Measurements from ENCODE around the gene TMEM178B.

Gene TMEM178B

DNA sequence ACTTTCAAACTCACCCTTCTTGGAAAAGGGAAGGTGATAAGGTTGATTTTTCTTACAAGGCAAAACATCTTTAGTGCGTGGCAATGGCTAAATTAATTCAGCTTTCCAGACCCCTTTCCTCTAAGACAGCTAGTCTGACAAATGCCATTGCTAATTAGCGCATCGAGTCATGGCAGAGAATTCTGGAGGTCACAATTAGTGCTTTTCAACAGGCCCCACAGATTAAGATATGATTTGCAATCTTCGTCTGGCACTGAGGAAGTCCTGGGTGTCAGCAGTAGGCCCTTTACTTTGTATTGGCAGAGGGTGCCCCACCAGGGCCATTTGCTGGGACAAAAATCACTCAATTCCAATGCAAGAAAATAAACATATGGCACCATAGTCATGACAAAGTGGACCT lies 288.1 kb downstream of the TMEM178B start:
- Histone ChIP-seq H3K27ac (no peak overlapping the region), H3K4me1 (ENCODE audit: low read depth, poor library complexity, severe bottlenecking) (no peaks in the 10 kb centered on the region), H3K36me3 (ENCODE audit: insufficient read depth) (no peaks in the 10 kb centered on the region), H3K9ac (no peak overlapping the region), H3K4me2 (no peak overlapping the region), H3K79me2 (ENCODE audit: insufficient read depth, low read depth) (no peaks in the 10 kb centered on the region), H3K4me3 (IDR thresholded peaks at IDR 0.05; ENCODE audit: insufficient read depth, low read depth, low read length) (no peak overlapping the region), H3K27me3 (ENCODE audit: insufficient read depth, low read depth) (no peaks in the 10 kb centered on the region), H4K20me1 (ENCODE audit: insufficient read depth) (no peaks in the 10 kb centered on the region), H2AFZ (ENCODE audit: low read depth) (no peak overlapping the region)
- TF ChIP-seq, protein P1, sequence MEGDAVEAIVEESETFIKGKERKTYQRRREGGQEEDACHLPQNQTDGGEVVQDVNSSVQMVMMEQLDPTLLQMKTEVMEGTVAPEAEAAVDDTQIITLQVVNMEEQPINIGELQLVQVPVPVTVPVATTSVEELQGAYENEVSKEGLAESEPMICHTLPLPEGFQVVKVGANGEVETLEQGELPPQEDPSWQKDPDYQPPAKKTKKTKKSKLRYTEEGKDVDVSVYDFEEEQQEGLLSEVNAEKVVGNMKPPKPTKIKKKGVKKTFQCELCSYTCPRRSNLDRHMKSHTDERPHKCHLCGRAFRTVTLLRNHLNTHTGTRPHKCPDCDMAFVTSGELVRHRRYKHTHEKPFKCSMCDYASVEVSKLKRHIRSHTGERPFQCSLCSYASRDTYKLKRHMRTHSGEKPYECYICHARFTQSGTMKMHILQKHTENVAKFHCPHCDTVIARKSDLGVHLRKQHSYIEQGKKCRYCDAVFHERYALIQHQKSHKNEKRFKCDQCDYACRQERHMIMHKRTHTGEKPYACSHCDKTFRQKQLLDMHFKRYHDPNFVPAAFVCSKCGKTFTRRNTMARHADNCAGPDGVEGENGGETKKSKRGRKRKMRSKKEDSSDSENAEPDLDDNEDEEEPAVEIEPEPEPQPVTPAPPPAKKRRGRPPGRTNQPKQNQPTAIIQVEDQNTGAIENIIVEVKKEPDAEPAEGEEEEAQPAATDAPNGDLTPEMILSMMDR (conservative IDR thresholded peaks at IDR 0.05; ENCODE audit: low read depth, low read length) = no peak

DNA sequence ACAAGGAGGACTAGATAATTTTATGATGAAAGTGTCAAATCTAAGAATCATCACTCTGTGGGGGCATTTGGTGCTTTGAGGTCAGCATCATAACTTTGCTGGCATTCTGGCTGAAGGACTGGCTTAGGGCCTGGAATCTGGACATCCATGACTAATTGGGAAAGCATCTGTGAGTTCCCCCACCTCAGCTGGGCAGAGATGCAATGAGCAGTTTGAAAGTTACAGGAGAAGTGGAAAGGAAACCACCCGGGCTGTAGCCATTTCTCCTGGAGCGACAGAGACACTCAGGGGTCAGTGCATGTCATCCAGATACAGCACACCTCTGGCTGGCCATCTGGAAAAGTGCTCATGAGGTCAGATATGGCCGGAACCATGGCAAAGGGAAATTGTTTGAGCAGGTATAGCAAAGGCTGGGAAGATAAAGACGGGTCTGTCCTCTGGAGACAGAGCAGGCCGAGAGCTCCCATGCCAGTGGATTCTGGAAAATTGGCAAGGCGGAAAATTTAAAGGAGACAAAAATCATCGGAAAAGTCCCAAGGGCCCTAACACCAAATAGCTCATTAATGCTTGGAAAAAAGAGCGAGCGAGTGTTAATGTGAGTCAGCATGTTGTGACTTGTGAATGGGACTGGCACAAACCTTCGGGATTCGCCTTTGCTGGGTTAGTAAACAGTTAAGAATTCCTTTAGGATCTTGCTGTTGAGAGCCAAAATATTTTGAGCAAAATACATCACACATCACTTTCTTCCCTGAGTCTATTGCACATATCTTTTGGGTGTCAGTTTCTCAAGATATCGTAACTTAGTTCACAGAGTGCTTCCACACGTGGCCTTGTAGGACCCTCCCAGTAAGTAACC lies 288.9 kb downstream of the TMEM178B start:
- H3K4me2 ChIP-seq = no peak overlapping the region
- TF ChIP-seq, protein P1 (conservative IDR thresholded peaks at IDR 0.05; ENCODE audit: low read depth, low read length) = no peak
- no peak overlapping the region for H2AFZ ChIP-seq (ENCODE audit: low read depth)

DNA sequence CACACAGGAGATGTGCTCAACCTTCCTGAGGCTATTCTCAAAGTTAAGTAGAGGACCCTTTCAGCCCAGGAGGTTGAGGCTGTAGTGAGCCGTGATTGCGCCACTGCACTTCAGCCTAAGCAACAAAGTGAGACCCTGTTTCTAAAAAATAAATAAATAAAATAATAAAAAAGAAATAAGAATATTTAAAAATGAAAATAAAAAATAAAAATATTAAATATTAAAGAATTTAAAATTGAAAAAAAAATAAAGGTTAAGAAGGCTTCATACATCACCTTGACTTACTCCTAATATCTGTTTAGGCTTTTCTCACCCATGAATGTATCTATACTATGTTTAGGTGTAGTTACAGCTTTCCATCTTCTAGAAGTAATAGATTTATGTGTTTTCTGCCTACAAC lies 289.9 kb downstream of the TMEM178B start:
- Histone ChIP-seq H3K27ac (no peak overlapping the region), H3K4me2 (no peak overlapping the region), H4K20me1 (ENCODE audit: insufficient read depth) (no peaks in the 10 kb centered on the region), H3K9ac (no peak overlapping the region), H3K4me3 (IDR thresholded peaks at IDR 0.05; ENCODE audit: insufficient read depth, low read depth, low read length) (no peak overlapping the region), H2AFZ (ENCODE audit: low read depth) (no peak overlapping the region), H3K79me2 (ENCODE audit: insufficient read depth, low read depth) (no peaks in the 10 kb centered on the region), H3K36me3 (ENCODE audit: insufficient read depth) (no peaks in the 10 kb centered on the region), H3K27me3 (ENCODE audit: insufficient read depth, low read depth) (no peaks in the 10 kb centered on the region), H3K4me1 (ENCODE audit: low read depth, poor library complexity, severe bottlenecking) (no peaks in the 10 kb centered on the region)
- TF ChIP-seq, protein P1 (conservative IDR thresholded peaks at IDR 0.05; ENCODE audit: low read depth, low read length) = no peak

More for the DNA sequence above, 288.9 kb downstream of the TMEM178B start:
- Histone ChIP-seq H3K4me1 (ENCODE audit: low read depth, poor library complexity, severe bottlenecking) (no peaks in the 10 kb centered on the region), H3K4me3 (IDR thresholded peaks at IDR 0.05; ENCODE audit: insufficient read depth, low read depth, low read length) (no peak overlapping the region), H3K27ac (no peak overlapping the region), H3K36me3 (ENCODE audit: insufficient read depth) (no peaks in the 10 kb centered on the region), H3K27me3 (ENCODE audit: insufficient read depth, low read depth) (no peaks in the 10 kb centered on the region), H3K79me2 (ENCODE audit: insufficient read depth, low read depth) (no peaks in the 10 kb centered on the region), H4K20me1 (ENCODE audit: insufficient read depth) (no peaks in the 10 kb centered on the region), H3K9ac (no peak overlapping the region)

DNA sequence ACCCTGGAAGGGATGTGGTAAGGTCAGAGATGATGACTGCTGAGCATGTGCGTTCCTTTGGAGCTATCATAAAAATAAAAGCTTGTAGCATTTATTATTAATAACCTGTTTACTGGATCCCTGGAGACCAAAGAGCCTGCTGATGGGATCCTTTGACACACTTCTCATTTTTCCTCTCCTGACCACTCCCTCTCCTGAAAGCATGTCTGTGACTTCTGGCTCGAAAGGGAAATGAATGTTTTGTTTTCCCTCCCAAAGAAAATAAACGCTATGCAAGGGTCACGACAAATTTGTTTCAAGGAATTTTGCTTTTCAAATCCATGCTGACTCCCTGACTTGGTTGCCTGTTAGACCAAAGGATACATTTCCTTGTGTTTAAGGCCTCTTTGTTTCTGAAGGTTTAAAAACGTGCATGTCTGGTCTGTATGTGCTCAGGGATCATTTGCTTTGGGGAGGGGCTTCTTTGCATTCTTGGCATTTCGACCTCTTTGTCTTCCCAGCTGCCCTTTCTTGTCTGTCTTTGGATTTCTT lies 292.3 kb downstream of the TMEM178B start:
- no peak overlapping the region for H3K4me2 ChIP-seq
- TF ChIP-seq, protein P1 (conservative IDR thresholded peaks at IDR 0.05; ENCODE audit: low read depth, low read length) = no peak

More for the DNA sequence above, 292.3 kb downstream of the TMEM178B start:
- no peaks in the 10 kb centered on the region for H3K79me2 ChIP-seq (ENCODE audit: insufficient read depth, low read depth)
- no peaks in the 10 kb centered on the region for H3K4me1 ChIP-seq (ENCODE audit: low read depth, poor library complexity, severe bottlenecking)
- no peaks in the 10 kb centered on the region for H3K36me3 ChIP-seq (ENCODE audit: insufficient read depth)
- H3K27ac ChIP-seq = no peak overlapping the region
- no peak overlapping the region for H3K9ac ChIP-seq
- no peaks in the 10 kb centered on the region for H4K20me1 ChIP-seq (ENCODE audit: insufficient read depth)
- no peak overlapping the region for H2AFZ ChIP-seq (ENCODE audit: low read depth)
- H3K27me3 ChIP-seq (ENCODE audit: insufficient read depth, low read depth) = no peaks in the 10 kb centered on the region
- no peak overlapping the region for H3K4me3 ChIP-seq (IDR thresholded peaks at IDR 0.05; ENCODE audit: insufficient read depth, low read depth, low read length)
